ENCODE measurements around the gene CENPQ. TPM values are rescaled to one million over a fixed set of nuclear protein-coding genes. Genes with fewer than 3 reads are reported as not detected.
"Not testable (repeated sequence)": the region's sequence is repeated elsewhere in the genome, so short reads cannot be mapped to it uniquely, and the experiment has no call there.

CENPQ gene
- total RNA-seq, 4 donors from 2014 or later: 2.4 to 6.1 (median 3.9) TPM

DNA sequence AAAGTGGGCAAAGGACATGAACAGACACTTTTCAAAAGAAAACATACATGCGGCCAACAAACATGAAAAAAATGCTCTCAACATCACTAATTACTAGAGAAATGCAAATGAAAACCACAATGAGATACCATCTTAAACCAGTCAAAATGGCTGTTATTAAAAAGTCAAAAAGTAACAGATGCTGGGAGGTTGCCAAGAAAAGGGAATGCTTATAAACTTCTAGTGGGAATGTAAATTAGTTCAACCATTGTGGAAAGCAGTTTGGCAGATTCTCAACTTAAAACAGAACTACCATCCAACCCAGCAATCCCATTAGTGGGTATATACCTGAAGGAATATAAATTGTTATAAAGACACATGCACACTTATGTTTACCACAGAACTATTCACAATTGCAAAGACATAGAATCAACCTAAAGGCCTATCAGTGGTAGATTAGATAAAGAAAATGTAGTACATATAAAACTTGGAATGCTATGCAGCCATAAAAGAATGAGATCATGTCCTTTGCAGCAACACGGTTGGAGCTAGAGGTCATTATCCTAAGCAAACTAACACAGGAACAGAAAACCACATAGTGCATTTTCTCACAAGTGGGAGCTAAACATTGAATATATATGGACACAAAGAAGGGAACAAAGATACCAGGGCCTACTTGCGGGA lies 16.3 kb downstream of the CENPQ start:
- no peaks in the 10 kb centered on the region for H3K36me3 ChIP-seq
- no peak for TF ChIP-seq POLR2A (IDR thresholded peaks at IDR 0.05)
- no peak for TF ChIP-seq CTCF (IDR thresholded peaks at IDR 0.05)
- WGBS, 2 donors: 95% methylated on average over 3 of the region's 3 CpGs
- no peaks in the 10 kb centered on the region for H3K4me1 ChIP-seq
- no peak overlapping the region for H3K4me3 ChIP-seq (replicated peaks in 1 of 3)
- no peak overlapping the region for H3K27ac ChIP-seq
- intact Hi-C loops (cut with DNase I): no loop called here
- H3K27me3 ChIP-seq: no peaks in the 10 kb centered on the region
- no peaks in the 10 kb centered on the region for H3K9me3 ChIP-seq
- no peak for DNase-seq

DNA sequence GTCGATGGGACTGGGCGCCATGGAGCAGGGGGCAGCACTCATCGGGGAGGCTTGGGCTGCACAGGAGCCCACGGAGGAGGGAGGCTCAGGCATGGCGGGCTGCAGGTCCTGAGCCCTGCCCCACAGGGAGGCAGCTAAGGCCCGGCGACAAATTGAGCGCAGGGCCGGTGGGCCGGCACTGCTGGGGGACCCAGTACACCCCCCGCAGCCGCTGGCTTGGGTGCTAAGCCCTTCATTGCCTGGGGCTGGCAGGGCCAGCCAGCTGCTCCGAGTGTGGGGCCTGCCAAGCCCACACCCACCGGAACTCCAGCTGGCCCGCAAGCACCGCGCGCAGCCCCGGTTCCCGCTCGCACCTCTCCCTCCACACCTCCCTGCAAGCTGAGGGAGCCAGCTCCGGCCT lies 18.7 kb downstream of the CENPQ start:
- H3K27me3 ChIP-seq; H3K4me3 ChIP-seq (replicated peaks in 1 of 3); H3K9me3 ChIP-seq; H3K27ac ChIP-seq; DNase-seq; H3K36me3 ChIP-seq; intact Hi-C loops (cut with DNase I); H3K4me1 ChIP-seq: not testable (repeated sequence)
- WGBS, 2 donors: 100% methylated on average over 2 to 7 of the region's 22 CpGs

GRCh38 chr6:49483380-49483779 lies 20.2 kb downstream of the CENPQ start:
- H3K4me3 ChIP-seq (replicated peaks in 1 of 3); intact Hi-C loops (cut with DNase I); H3K4me1 ChIP-seq; H3K9me3 ChIP-seq; DNase-seq; H3K36me3 ChIP-seq; H3K27me3 ChIP-seq; H3K27ac ChIP-seq: not testable (repeated sequence)
- WGBS, 2 donors: 83 to 91% methylated on average over 4 of the region's 14 CpGs

DNA sequence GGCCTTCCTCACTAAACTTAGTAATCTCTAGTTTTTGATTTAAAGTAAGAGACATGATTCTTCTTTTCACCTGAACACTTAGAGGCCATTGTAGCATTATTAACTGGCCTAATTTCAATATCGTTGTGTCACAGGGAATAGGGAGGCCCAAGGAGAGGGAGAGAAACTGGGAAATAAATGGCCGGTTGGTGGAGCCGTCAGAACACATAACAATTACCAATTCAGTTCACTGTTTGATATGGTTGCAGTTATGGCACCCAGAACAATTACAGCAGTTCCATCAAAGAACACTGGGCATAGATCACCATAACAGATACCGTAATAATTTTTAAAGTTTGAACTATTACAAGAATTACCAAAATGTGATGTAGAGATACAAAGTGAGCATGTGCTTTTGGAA lies 27.5 kb downstream of the CENPQ start:
- H3K4me3 ChIP-seq (replicated peaks in 1 of 3): no peak overlapping the region
- no peak overlapping the region for H3K27ac ChIP-seq
- no peaks in the 10 kb centered on the region for H3K4me1 ChIP-seq
- WGBS, 2 donors: 98% methylated on average over 4 of the region's 4 CpGs
- DNase-seq: no peak
- intact Hi-C loops (cut with DNase I): no loop called here
- no peaks in the 10 kb centered on the region for H3K27me3 ChIP-seq
- no peak for TF ChIP-seq CTCF (IDR thresholded peaks at IDR 0.05)
- no peak for TF ChIP-seq POLR2A (IDR thresholded peaks at IDR 0.05)
- peaks cover 7 to 10% of the 10 kb centered on the region in 2 donors for H3K36me3 ChIP-seq
- H3K9me3 ChIP-seq: no peaks in the 10 kb centered on the region

DNA sequence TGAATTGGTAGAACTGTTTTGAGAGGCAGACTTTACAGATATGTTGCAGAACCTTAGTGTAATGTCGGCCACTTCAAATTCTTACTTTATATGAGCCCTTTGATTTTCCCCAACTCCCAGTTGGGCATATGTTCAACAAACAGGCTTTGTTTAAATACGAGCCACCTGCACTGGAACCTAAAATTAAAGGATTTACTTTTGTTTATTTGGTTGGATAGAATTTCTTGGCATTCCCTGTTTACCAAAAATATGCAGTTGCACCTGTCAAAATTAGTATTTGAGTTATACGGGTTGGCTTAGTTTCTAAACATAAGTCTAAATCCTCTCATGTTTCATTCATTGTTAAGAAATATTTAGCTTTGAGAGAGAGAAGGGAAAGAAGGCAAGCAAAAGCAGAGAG lies 34.1 kb downstream of the CENPQ start:
- no peak for TF ChIP-seq CTCF (IDR thresholded peaks at IDR 0.05)
- intact Hi-C loops (cut with DNase I): no loop called here
- H3K36me3 ChIP-seq: peaks cover 0 to 3% of the 10 kb centered on the region in 2 donors
- no peaks in the 10 kb centered on the region for H3K9me3 ChIP-seq
- WGBS, 2 donors: 78 to 92% methylated on average over 3 of the region's 3 CpGs
- H3K27ac ChIP-seq: no peak overlapping the region
- H3K4me3 ChIP-seq (replicated peaks in 1 of 3): no peak overlapping the region
- H3K4me1 ChIP-seq: no peaks in the 10 kb centered on the region
- H3K27me3 ChIP-seq: no peaks in the 10 kb centered on the region
- no peak for DNase-seq

DNA sequence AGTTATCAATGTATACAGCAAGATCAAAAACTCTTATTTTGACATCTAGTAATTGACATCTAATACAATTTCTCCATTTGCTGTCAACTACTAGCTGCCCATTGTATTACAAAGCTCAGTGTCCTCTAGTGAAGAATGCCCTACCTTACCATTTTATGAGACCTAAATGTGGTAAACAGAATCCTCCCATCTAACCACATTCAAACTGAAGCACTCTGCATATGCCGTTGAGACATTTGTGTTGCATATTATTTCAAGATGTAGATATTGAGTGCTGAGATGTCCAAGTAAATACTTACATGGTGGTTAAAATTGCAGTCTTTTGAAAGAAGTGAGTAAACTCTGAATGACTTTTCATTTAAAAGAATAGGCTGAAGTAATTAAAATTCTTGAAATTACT lies 36.0 kb downstream of the CENPQ start:
- no peak for DNase-seq
- Histone ChIP-seq H3K9me3 (no peaks in the 10 kb centered on the region), H3K36me3 (no peaks in the 10 kb centered on the region), H3K4me3 (replicated peaks in 1 of 3) (no peak overlapping the region), H3K4me1 (no peaks in the 10 kb centered on the region), H3K27ac (no peak overlapping the region), H3K27me3 (no peaks in the 10 kb centered on the region)
- TF ChIP-seq POLR2A (IDR thresholded peaks at IDR 0.05) (no peak), CTCF (IDR thresholded peaks at IDR 0.05) (no peak)
- intact Hi-C loops (cut with DNase I): no loop called here
- WGBS, 2 donors: 86 to 87% methylated on average over 1 of the region's 1 CpG
